Epithelial cell of esophagus (primary cell): ENCODE measurements around the gene ELAVL2.
A peak's percentile ranks its signal among the peaks of the same experiment; 100 is the strongest.

Experiments used
- DNase-seq: peaks from one replicate; pipeline ENCODE4 v3.0.0; 2010; ENCODE audit warnings: low read depth
- H3K4me3 ChIP-seq: 2 replicates; pipeline ENCODE4 v1.5.1; 2011; ENCODE audit warnings: mild to moderate bottlenecking, low read length, control low read depth
- TF ChIP-seq, protein P1 (sequence below): IDR thresholded peaks from 2 replicates; pipeline ENCODE4 v1.5.1; 2011; ENCODE audit warnings: low read depth, mild to moderate bottlenecking, low read length, control low read depth, inconsistent platforms; ENCODE audit not compliant: insufficient read depth; ENCODE audit errors: missing control alignments

Gene ELAVL2

DNA sequence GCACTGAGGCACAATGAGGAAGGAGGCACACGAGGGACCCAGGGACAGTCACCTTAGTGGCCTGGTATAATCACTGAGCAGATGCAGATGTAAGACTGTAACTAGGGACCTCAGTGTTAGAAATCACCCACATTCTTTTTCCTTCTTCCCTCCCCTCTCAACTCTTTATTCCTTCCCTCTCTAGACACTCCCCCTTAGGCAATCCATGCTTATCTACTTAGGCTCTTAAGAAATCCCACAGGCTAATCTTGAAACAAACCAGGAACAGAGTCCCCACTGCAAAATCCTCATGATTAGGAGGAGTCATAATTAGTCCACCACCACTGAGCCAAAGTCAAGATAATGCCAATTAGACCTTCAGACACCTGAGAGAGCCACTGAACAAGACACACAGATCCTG is 84.7 kb downstream of the ELAVL2 start:
- DNase-seq, result no peak
- TF ChIP-seq, protein P1, sequence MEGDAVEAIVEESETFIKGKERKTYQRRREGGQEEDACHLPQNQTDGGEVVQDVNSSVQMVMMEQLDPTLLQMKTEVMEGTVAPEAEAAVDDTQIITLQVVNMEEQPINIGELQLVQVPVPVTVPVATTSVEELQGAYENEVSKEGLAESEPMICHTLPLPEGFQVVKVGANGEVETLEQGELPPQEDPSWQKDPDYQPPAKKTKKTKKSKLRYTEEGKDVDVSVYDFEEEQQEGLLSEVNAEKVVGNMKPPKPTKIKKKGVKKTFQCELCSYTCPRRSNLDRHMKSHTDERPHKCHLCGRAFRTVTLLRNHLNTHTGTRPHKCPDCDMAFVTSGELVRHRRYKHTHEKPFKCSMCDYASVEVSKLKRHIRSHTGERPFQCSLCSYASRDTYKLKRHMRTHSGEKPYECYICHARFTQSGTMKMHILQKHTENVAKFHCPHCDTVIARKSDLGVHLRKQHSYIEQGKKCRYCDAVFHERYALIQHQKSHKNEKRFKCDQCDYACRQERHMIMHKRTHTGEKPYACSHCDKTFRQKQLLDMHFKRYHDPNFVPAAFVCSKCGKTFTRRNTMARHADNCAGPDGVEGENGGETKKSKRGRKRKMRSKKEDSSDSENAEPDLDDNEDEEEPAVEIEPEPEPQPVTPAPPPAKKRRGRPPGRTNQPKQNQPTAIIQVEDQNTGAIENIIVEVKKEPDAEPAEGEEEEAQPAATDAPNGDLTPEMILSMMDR, result no peak
- no peak overlapping the region for H3K4me3 ChIP-seq

DNA sequence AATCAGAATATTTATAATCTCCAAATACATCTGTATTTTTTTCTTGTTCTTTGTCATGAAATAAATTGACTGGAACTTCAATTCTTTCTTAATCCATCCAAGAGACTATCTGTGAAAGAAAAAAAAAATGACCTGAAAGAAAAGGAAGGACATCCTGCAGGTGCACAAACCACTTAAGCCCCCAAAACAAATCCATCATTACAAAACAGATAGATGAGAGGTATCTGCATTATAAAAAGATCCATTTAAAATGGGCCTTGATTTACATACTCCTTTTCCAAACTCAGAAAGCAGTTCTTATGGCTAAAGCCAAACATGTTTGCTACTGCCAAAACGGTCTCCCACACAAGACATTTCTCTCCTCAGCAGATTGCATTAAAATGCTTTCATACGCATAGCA is 85.5 kb downstream of the ELAVL2 start:
- TF ChIP-seq, protein P1, result no peak

GRCh38 chr9:23739753-23740152 is 86.3 kb downstream of the ELAVL2 start:
- no peak for DNase-seq
- TF ChIP-seq, protein P1, result no peak

More for the DNA sequence above, 85.5 kb downstream of the ELAVL2 start:
- H3K4me3 ChIP-seq, result no peak overlapping the region
- DNase-seq, result no peak

DNA sequence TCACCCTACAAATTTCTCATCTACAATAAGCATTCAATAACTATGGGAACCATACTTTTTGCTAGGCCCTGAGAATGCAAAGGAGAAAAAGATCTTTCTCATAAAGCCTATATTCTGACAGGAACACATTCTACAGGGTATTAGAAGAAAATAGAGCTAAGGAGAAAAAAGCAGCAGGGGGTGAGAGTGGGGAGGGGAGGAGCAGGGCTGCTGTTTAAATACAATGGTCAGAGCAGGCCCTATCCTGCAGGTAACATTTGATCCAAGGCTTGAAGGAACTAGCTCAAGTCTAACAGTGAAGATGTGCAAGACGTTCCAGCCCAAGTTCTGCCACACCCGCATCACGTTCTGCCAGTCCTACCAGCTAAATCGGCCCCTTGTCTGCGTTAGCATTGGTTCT is 89.7 kb downstream of the ELAVL2 start:
- no peak for DNase-seq
- no peak overlapping the region for H3K4me3 ChIP-seq
- TF ChIP-seq, protein P1, result no peak

More at GRCh38 chr9:23739753-23740152, 86.3 kb downstream of the ELAVL2 start:
- no peak overlapping the region for H3K4me3 ChIP-seq

GRCh38 chr9:23733495-23734078 is 92.5 kb downstream of the ELAVL2 start:
- no peak overlapping the region for H3K4me3 ChIP-seq
- DNase-seq, result peak; percentile 27
- TF ChIP-seq, protein P1, result no peak

GRCh38 chr9:23731353-23731752 is 94.7 kb downstream of the ELAVL2 start:
- no peak for DNase-seq
- H3K4me3 ChIP-seq, result no peak overlapping the region
- TF ChIP-seq, protein P1, result no peak

DNA sequence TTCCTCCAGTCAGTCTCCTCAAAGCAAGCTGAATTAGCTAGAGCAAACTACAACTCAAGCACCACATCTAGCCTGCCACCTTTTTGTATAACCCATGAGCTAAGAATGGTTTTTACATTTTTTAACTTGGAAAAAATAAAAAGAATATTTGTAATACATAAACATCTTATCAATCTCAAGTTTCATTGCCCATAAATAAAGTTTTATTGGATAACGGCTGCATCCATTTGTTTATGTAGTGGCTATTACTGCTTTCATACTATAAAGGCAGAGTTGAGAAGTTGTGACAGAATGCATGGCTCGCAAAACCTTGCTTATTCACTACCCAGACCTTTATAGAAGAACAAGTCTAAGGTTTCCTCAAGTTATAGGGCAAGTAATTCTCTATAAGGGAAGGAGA is 95.7 kb downstream of the ELAVL2 start:
- TF ChIP-seq, protein P1, result no peak
- no peak overlapping the region for H3K4me3 ChIP-seq
- DNase-seq, result no peak
